ENCODE measurements around the gene POPDC3. TPM values are rescaled to one million over a fixed set of nuclear protein-coding genes. Genes with fewer than 3 reads are reported as not detected.
"Not testable (repeated sequence)": the region's sequence is repeated elsewhere in the genome, so short reads cannot be mapped to it uniquely, and the experiment has no call there.

Gene POPDC3
- not detected for polyA plus RNA-seq (ENCODE audit: low read depth in 6 of 6)

- H3K9me3 Mint-ChIP-seq, result peaks cover 0 to 1% (median 0%) of the 10 kb centered on the region in 7 donors
- ATAC-seq (ENCODE audit: low read depth in 2 of 2) (no peak), DNase-seq (no peak)
- peaks cover 4 to 5% (median 4%) of the 10 kb centered on the region in 3 donors for H3K4me1 Mint-ChIP-seq
- no peak within 1 kb of the TSS for H3K27ac Mint-ChIP-seq
- H3K36me3 Mint-ChIP-seq, result no peaks in the 10 kb centered on the region
- H3K27me3 Mint-ChIP-seq, result peaks cover 45 to 63% (median 60%) of the 10 kb centered on the region in 3 donors
- peak within 1 kb of the TSS; percentile 5 to 80 (median 42) for H3K4me3 Mint-ChIP-seq
Observed at GRCh38 chr6:105179244-105180065, at the start of gene POPDC3. TSS of gene POPDC3 (minus strand) at chr6:105180014. CDS start at chr6:105161909, 18,105 bp downstream.

DNA sequence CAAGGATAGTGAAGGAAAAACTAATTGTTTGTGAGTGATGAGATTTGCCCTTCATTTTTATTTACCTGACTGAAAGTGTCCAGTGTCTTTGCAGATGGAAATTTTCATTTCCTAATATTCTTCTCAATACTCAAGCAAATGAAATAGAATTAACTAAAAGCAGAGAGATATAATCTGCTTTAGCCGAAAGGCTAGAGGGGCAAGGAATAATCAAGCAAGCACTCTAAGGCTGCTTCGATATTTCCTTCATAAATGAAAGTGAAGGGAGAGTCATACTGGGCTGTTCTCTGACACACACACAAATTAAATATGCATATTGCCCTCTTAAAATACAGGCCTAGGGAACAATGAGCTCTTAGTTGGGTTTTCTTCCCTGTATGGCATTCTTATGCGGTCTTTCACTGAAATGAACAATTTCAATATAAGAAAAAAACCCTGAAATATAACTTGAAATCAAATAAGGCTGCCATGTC lies 47.5 kb upstream of the POPDC3 start:
- Mint-ChIP-seq H3K27ac (no peak overlapping the region), H3K27me3 (peaks cover 11 to 22% (median 12%) of the 10 kb centered on the region in 3 donors), H3K9me3 (peaks cover 0 to 16% (median 5%) of the 10 kb centered on the region in 7 donors), H3K4me1 (no peaks in the 10 kb centered on the region), H3K36me3 (peaks cover 0 to 11% of the 10 kb centered on the region in 2 donors), H3K4me3 (no peak overlapping the region)
- ATAC-seq (ENCODE audit: low read depth in 2 of 2) (no peak), DNase-seq (no peak)

DNA sequence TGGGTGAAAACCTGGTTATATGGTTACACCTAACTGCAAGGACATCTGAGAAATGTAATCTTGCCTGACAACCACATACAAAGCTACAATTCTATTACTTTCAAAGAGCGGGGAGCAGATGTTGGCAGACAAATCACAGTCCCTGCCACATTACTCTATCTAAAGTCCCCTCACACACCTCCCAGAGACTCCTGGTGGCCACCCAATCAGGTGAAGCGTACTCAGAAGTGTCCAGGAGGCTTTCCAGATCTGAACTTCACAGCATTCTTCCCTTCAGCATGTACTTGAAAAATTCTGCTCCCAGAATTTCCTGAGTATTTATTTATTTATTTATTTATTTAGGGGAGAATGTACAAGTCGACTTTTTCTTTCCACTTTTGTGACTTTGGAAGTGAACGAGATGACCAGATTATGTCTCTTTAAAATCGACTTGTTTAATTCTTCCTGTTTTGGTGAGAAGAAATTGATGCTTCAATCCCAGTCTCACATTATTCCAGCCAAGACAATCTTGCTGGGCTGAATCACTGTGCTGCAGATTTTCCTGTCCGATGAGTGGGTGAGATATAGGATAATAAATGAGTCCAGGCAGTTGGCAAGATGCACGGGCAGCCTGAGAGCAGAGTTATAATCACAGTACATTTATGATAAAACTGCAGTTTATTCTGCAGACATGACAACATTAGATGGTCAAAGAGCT lies 46.9 kb upstream of the POPDC3 start:
- no peak overlapping the region for H3K27ac Mint-ChIP-seq
- H3K36me3 Mint-ChIP-seq, result peaks cover 0 to 8% of the 10 kb centered on the region in 2 donors
- H3K27me3 Mint-ChIP-seq, result peaks cover 9 to 19% (median 9%) of the 10 kb centered on the region in 3 donors
- ATAC-seq (ENCODE audit: low read depth in 2 of 2) (no peak), DNase-seq (no peak)
- no peaks in the 10 kb centered on the region for H3K4me1 Mint-ChIP-seq
- peaks cover 0 to 13% (median 4%) of the 10 kb centered on the region in 7 donors for H3K9me3 Mint-ChIP-seq
- H3K4me3 Mint-ChIP-seq, result no peak overlapping the region

DNA sequence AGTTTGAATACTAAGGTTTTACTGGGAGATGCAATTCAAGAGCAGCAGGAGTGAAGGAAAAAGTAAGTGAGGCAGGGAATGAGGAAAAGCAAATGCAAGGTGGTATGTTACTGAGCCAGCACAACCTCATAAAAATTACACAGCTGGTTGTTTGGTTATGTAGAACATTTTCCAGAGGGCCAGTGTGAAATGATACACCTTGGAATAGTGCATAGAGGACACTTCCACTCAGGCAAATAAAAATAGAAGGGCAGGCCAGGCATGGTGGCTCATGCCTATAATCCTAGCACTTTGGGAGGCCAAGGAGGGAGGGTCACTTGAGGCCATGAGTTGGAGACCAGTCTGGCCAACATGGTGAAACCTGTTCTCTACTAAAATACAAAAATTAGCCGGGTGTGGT lies 43.4 kb upstream of the POPDC3 start:
- DNase-seq (no peak), ATAC-seq (ENCODE audit: low read depth in 2 of 2) (no peak)
- Mint-ChIP-seq H3K9me3 (peaks cover 0 to 3% (median 0%) of the 10 kb centered on the region in 7 donors), H3K27me3 (peaks cover 5 to 12% (median 9%) of the 10 kb centered on the region in 3 donors), H3K27ac (no peak overlapping the region), H3K4me3 (no peak overlapping the region), H3K36me3 (no peaks in the 10 kb centered on the region), H3K4me1 (no peaks in the 10 kb centered on the region)

- not testable (repeated sequence) for H3K36me3 Mint-ChIP-seq; DNase-seq; H3K4me1 Mint-ChIP-seq; H3K27ac Mint-ChIP-seq; ATAC-seq (ENCODE audit: low read depth in 2 of 2); H3K4me3 Mint-ChIP-seq; H3K9me3 Mint-ChIP-seq
- H3K27me3 Mint-ChIP-seq, result peaks cover 9 to 20% (median 13%) of the 10 kb centered on the region in 3 donors
Observed at GRCh38 chr6:105221219-105221618, 41.4 kb upstream of the POPDC3 start.

DNA sequence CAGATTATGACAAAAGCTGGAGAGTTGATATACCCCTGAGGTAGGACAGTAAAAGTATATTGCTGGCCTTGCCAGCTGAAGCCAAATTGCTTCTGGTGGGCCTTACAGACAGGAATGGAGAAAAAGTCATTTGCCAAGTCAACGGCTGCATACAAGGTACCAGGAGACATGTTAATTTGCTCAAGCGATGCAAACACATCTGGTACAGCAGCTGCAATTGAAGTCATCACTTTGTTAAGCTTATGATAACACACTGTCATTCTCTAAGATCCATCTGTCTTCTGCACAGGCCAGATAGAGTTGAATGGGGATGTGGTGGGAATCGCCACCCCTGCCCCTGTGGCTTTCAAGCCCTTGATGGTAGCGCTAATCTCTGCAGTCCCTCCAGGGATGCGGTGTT lies 40.4 kb upstream of the POPDC3 start:
- Mint-ChIP-seq H3K27ac (no peak overlapping the region), H3K36me3 (no peaks in the 10 kb centered on the region), H3K4me1 (no peaks in the 10 kb centered on the region), H3K9me3 (peaks cover 0 to 4% (median 0%) of the 10 kb centered on the region in 7 donors), H3K27me3 (peaks cover 9 to 26% (median 18%) of the 10 kb centered on the region in 3 donors), H3K4me3 (no peak overlapping the region)
- ATAC-seq (ENCODE audit: low read depth in 2 of 2) (no peak), DNase-seq (no peak)

- not testable (repeated sequence) for H3K9me3 Mint-ChIP-seq; DNase-seq; ATAC-seq (ENCODE audit: low read depth in 2 of 2); H3K36me3 Mint-ChIP-seq; H3K27ac Mint-ChIP-seq; H3K4me3 Mint-ChIP-seq; H3K4me1 Mint-ChIP-seq
- H3K27me3 Mint-ChIP-seq, result peaks cover 9 to 27% (median 21%) of the 10 kb centered on the region in 3 donors
Observed at GRCh38 chr6:105219218-105219617, 39.4 kb upstream of the POPDC3 start.

GRCh38 chr6:105215506-105215905 lies 35.7 kb upstream of the POPDC3 start:
- Mint-ChIP-seq H3K4me1 (peaks cover 0 to 7% (median 0%) of the 10 kb centered on the region in 3 donors), H3K36me3 (no peaks in the 10 kb centered on the region), H3K9me3 (peaks cover 0 to 4% (median 0%) of the 10 kb centered on the region in 7 donors), H3K27ac (no peak overlapping the region), H3K4me3 (no peak overlapping the region), H3K27me3 (peaks cover 4 to 17% (median 15%) of the 10 kb centered on the region in 3 donors)
- ATAC-seq (ENCODE audit: low read depth in 2 of 2), result no peak
- DNase-seq, result no peak

- ATAC-seq (ENCODE audit: low read depth in 2 of 2) (no peak), DNase-seq (no peak)
- Mint-ChIP-seq H3K27me3 (peaks cover 0 to 18% (median 15%) of the 10 kb centered on the region in 3 donors), H3K36me3 (no peaks in the 10 kb centered on the region), H3K4me3 (no peak overlapping the region), H3K4me1 (peaks cover 0 to 7% (median 0%) of the 10 kb centered on the region in 3 donors), H3K9me3 (peaks cover 0 to 4% (median 0%) of the 10 kb centered on the region in 7 donors), H3K27ac (no peak overlapping the region)
Observed at GRCh38 chr6:105214668-105215067, 34.9 kb upstream of the POPDC3 start.

- peaks cover 0 to 4% (median 0%) of the 10 kb centered on the region in 7 donors for H3K9me3 Mint-ChIP-seq
- H3K4me1 Mint-ChIP-seq, result peaks cover 0 to 7% (median 0%) of the 10 kb centered on the region in 3 donors
- no peak overlapping the region for H3K4me3 Mint-ChIP-seq
- peaks cover 0 to 28% (median 15%) of the 10 kb centered on the region in 3 donors for H3K27me3 Mint-ChIP-seq
- DNase-seq (no peak), ATAC-seq (ENCODE audit: low read depth in 2 of 2) (no peak)
- peaks cover 0 to 4% of the 10 kb centered on the region in 2 donors for H3K36me3 Mint-ChIP-seq
- H3K27ac Mint-ChIP-seq, result no peak overlapping the region
Observed at GRCh38 chr6:105213272-105213671, 33.5 kb upstream of the POPDC3 start.

GRCh38 chr6:105212587-105212986 lies 32.8 kb upstream of the POPDC3 start:
- no peak overlapping the region for H3K27ac Mint-ChIP-seq
- H3K9me3 Mint-ChIP-seq, result peaks cover 0 to 4% (median 0%) of the 10 kb centered on the region in 7 donors
- peaks cover 0 to 4% of the 10 kb centered on the region in 2 donors for H3K36me3 Mint-ChIP-seq
- H3K27me3 Mint-ChIP-seq, result peaks cover 0 to 24% (median 10%) of the 10 kb centered on the region in 3 donors
- DNase-seq (no peak), ATAC-seq (ENCODE audit: low read depth in 2 of 2) (no peak)
- H3K4me3 Mint-ChIP-seq, result no peak overlapping the region
- peaks cover 0 to 7% (median 0%) of the 10 kb centered on the region in 3 donors for H3K4me1 Mint-ChIP-seq

GRCh38 chr6:105211831-105212230 lies 32.0 kb upstream of the POPDC3 start:
- no peak for DNase-seq
- H3K4me1 Mint-ChIP-seq, result peaks cover 0 to 7% (median 0%) of the 10 kb centered on the region in 3 donors
- peaks cover 0 to 4% of the 10 kb centered on the region in 2 donors for H3K36me3 Mint-ChIP-seq
- no peak overlapping the region for H3K4me3 Mint-ChIP-seq
- peaks cover 0 to 22% (median 7%) of the 10 kb centered on the region in 3 donors for H3K27me3 Mint-ChIP-seq
- no peak overlapping the region for H3K27ac Mint-ChIP-seq
- peaks cover 0 to 4% (median 0%) of the 10 kb centered on the region in 7 donors for H3K9me3 Mint-ChIP-seq
- ATAC-seq (ENCODE audit: low read depth in 2 of 2), result no peak

DNA sequence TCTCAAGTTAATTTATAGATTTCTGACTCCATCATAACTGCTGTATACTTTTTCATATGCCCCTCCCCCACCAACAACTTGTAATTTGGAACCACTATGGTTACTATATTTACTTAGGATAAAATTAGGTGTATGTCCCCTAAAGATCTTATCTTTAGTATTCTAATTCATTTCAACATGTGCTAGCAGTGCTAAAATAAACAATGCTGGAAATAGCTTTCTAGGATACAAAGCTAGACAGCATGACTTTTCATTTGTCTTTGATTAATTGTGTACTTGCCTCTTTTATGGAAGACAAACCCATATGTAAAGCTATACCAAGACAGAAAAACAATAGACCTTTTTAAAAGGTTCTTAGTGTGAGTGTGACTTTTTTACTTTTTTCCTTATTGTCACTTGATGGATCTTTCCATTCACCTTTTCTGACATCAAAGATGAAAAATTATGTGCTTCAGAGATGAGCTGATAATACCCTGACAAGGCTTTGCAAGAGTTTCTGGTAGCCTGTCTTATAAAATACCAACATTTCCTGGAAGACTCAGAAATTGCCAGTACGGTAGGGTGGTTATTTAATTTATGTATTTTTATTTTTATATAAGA lies 31.2 kb upstream of the POPDC3 start:
- no peak overlapping the region for H3K27ac Mint-ChIP-seq
- H3K9me3 Mint-ChIP-seq, result peaks cover 0 to 4% (median 0%) of the 10 kb centered on the region in 7 donors
- peaks cover 0 to 7% (median 0%) of the 10 kb centered on the region in 3 donors for H3K4me1 Mint-ChIP-seq
- H3K27me3 Mint-ChIP-seq, result peaks cover 4 to 23% (median 12%) of the 10 kb centered on the region in 3 donors
- H3K4me3 Mint-ChIP-seq, result no peak overlapping the region
- peaks cover 0 to 4% of the 10 kb centered on the region in 2 donors for H3K36me3 Mint-ChIP-seq
- no peak for ATAC-seq (ENCODE audit: low read depth in 2 of 2)
- no peak for DNase-seq

Data from naive B cell (primary cell).